Measurements from ENCODE around the gene CAMSAP1.

CAMSAP1 gene

GRCh38 chr9:135812961-135813360 lies 94.4 kb downstream of the CAMSAP1 start:
- H3K14ac ChIP-seq (ENCODE audit: low read length) = no peak overlapping the region
- peaks cover 1% of the 10 kb centered on the region for H3K79me1 ChIP-seq (ENCODE audit: low read depth, low read length)
- H2AK5ac ChIP-seq (ENCODE audit: low read depth, low read length) = no peak overlapping the region
- H3K9me3 ChIP-seq (replicated peaks in 1 of 2; ENCODE audit: control insufficient read depth in 2 of 2, insufficient read depth in 1 of 2, low read depth in 1 of 2, low read length in 2 of 2) = peaks cover 2 to 5% of the 10 kb centered on the region in 2 donors
- H3K9ac ChIP-seq (ENCODE audit: low read depth, low read length, poor library complexity) = no peak overlapping the region
- H3K18ac ChIP-seq (ENCODE audit: low read length) = no peak overlapping the region
- H3K27ac ChIP-seq (replicated peaks; ENCODE audit: low read length) = no peak overlapping the region
- no CpG with 5 or more reads among the region's 13 CpGs for WGBS, 2 donors (ENCODE audit: extremely low coverage in 2 of 2, insufficient read length in 2 of 2, insufficient replicate concordance in 1 of 2)
- H2BK5ac ChIP-seq (ENCODE audit: low read length) = no peak overlapping the region
- no peaks in the 10 kb centered on the region for H3K4me1 ChIP-seq (ENCODE audit: control insufficient read depth in 2 of 2, insufficient read depth in 1 of 2, low read depth in 1 of 2, low read length in 2 of 2)
- no peak for DNase-seq (ENCODE audit: low spot score)
- H3K27me3 ChIP-seq (ENCODE audit: control insufficient read depth in 3 of 3, insufficient read depth in 3 of 3, low read depth in 1 of 3, low read length in 3 of 3) = no peaks in the 10 kb centered on the region
- no peak overlapping the region for H4K91ac ChIP-seq (ENCODE audit: low read depth, low read length, poor library complexity)
- no peak overlapping the region for H2BK120ac ChIP-seq (ENCODE audit: low read depth, low read length)
- H3K36me3 ChIP-seq (replicated peaks in 1 of 2; ENCODE audit: control insufficient read depth in 2 of 2, insufficient read depth in 2 of 2, low read length in 2 of 2) = peaks cover 74 to 100% of the 10 kb centered on the region in 2 donors
- no peak overlapping the region for H3K4me3 ChIP-seq (ENCODE audit: low read length in 2 of 2)
- H2BK12ac ChIP-seq (ENCODE audit: low read length) = no peak overlapping the region
- no peak overlapping the region for H2BK15ac ChIP-seq (ENCODE audit: low read length)
- H3K4me2 ChIP-seq (ENCODE audit: insufficient read depth, low read length, poor library complexity, severe bottlenecking) = no peak overlapping the region
- H3K4ac ChIP-seq (ENCODE audit: low read length) = no peak overlapping the region
- H4K8ac ChIP-seq (ENCODE audit: low read depth, low read length) = no peak overlapping the region
- H3K23ac ChIP-seq (ENCODE audit: low read depth, low read length, poor library complexity) = no peak overlapping the region
- no peak overlapping the region for H2AFZ ChIP-seq (ENCODE audit: low read length)

- H3K4ac ChIP-seq (ENCODE audit: low read length) = no peak overlapping the region
- H2AK5ac ChIP-seq (ENCODE audit: low read depth, low read length) = no peak overlapping the region
- H3K14ac ChIP-seq (ENCODE audit: low read length) = no peak overlapping the region
- no peak overlapping the region for H4K91ac ChIP-seq (ENCODE audit: low read depth, low read length, poor library complexity)
- H3K27me3 ChIP-seq (ENCODE audit: control insufficient read depth in 3 of 3, insufficient read depth in 3 of 3, low read depth in 1 of 3, low read length in 3 of 3) = no peaks in the 10 kb centered on the region
- no peak overlapping the region for H3K18ac ChIP-seq (ENCODE audit: low read length)
- no peak overlapping the region for H3K23ac ChIP-seq (ENCODE audit: low read depth, low read length, poor library complexity)
- H3K4me3 ChIP-seq (ENCODE audit: low read length in 2 of 2) = no peak overlapping the region
- no peak overlapping the region for H2BK12ac ChIP-seq (ENCODE audit: low read length)
- H4K8ac ChIP-seq (ENCODE audit: low read depth, low read length) = no peak overlapping the region
- peaks cover 65 to 100% of the 10 kb centered on the region in 2 donors for H3K36me3 ChIP-seq (replicated peaks in 1 of 2; ENCODE audit: control insufficient read depth in 2 of 2, insufficient read depth in 2 of 2, low read length in 2 of 2)
- DNase-seq (ENCODE audit: low spot score) = no peak
- peaks cover 2 to 5% of the 10 kb centered on the region in 2 donors for H3K9me3 ChIP-seq (replicated peaks in 1 of 2; ENCODE audit: control insufficient read depth in 2 of 2, insufficient read depth in 1 of 2, low read depth in 1 of 2, low read length in 2 of 2)
- WGBS, 2 donors (ENCODE audit: extremely low coverage in 2 of 2, insufficient read length in 2 of 2, insufficient replicate concordance in 1 of 2) = no CpG with 5 or more reads among the region's 11 CpGs
- no peak overlapping the region for H3K4me2 ChIP-seq (ENCODE audit: insufficient read depth, low read length, poor library complexity, severe bottlenecking)
- H3K27ac ChIP-seq (replicated peaks; ENCODE audit: low read length) = no peak overlapping the region
- H3K79me1 ChIP-seq (ENCODE audit: low read depth, low read length) = no peaks in the 10 kb centered on the region
- H2BK5ac ChIP-seq (ENCODE audit: low read length) = no peak overlapping the region
- no peaks in the 10 kb centered on the region for H3K4me1 ChIP-seq (ENCODE audit: control insufficient read depth in 2 of 2, insufficient read depth in 1 of 2, low read depth in 1 of 2, low read length in 2 of 2)
- no peak overlapping the region for H2AFZ ChIP-seq (ENCODE audit: low read length)
- H2BK120ac ChIP-seq (ENCODE audit: low read depth, low read length) = no peak overlapping the region
- no peak overlapping the region for H2BK15ac ChIP-seq (ENCODE audit: low read length)
- no peak overlapping the region for H3K9ac ChIP-seq (ENCODE audit: low read depth, low read length, poor library complexity)
Measured at GRCh38 chr9:135811801-135812200, 95.5 kb downstream of the CAMSAP1 start.

- no peak for DNase-seq (ENCODE audit: low spot score)
- Histone ChIP-seq H3K4me3 (ENCODE audit: low read length in 2 of 2) (no peak overlapping the region), H3K27ac (replicated peaks; ENCODE audit: low read length) (no peak overlapping the region), H4K91ac (ENCODE audit: low read depth, low read length, poor library complexity) (no peak overlapping the region), H3K14ac (ENCODE audit: low read length) (no peak overlapping the region), H3K4me1 (ENCODE audit: control insufficient read depth in 2 of 2, insufficient read depth in 1 of 2, low read depth in 1 of 2, low read length in 2 of 2) (no peaks in the 10 kb centered on the region), H3K79me1 (ENCODE audit: low read depth, low read length) (no peaks in the 10 kb centered on the region), H3K23ac (ENCODE audit: low read depth, low read length, poor library complexity) (no peak overlapping the region), H3K4me2 (ENCODE audit: insufficient read depth, low read length, poor library complexity, severe bottlenecking) (no peak overlapping the region), H3K27me3 (ENCODE audit: control insufficient read depth in 3 of 3, insufficient read depth in 3 of 3, low read depth in 1 of 3, low read length in 3 of 3) (no peaks in the 10 kb centered on the region), H2BK15ac (ENCODE audit: low read length) (no peak overlapping the region), H2AFZ (ENCODE audit: low read length) (no peak overlapping the region), H3K9ac (ENCODE audit: low read depth, low read length, poor library complexity) (no peak overlapping the region), H2AK5ac (ENCODE audit: low read depth, low read length) (no peak overlapping the region), H3K4ac (ENCODE audit: low read length) (no peak overlapping the region), H4K8ac (ENCODE audit: low read depth, low read length) (no peak overlapping the region), H3K36me3 (replicated peaks in 1 of 2; ENCODE audit: control insufficient read depth in 2 of 2, insufficient read depth in 2 of 2, low read length in 2 of 2) (peaks cover 57 to 93% of the 10 kb centered on the region in 2 donors), H2BK5ac (ENCODE audit: low read length) (no peak overlapping the region), H2BK12ac (ENCODE audit: low read length) (no peak overlapping the region), H3K18ac (ENCODE audit: low read length) (no peak overlapping the region), H3K9me3 (replicated peaks in 1 of 2; ENCODE audit: control insufficient read depth in 2 of 2, insufficient read depth in 1 of 2, low read depth in 1 of 2, low read length in 2 of 2) (peaks cover 2 to 5% of the 10 kb centered on the region in 2 donors), H2BK120ac (ENCODE audit: low read depth, low read length) (no peak overlapping the region)
- no CpG with 5 or more reads among the region's 23 CpGs for WGBS, 2 donors (ENCODE audit: extremely low coverage in 2 of 2, insufficient read length in 2 of 2, insufficient replicate concordance in 1 of 2)
Measured at GRCh38 chr9:135810806-135811575, 96.4 kb downstream of the CAMSAP1 start.

- no CpG with 5 or more reads among the region's 10 CpGs for whole genome bisulfite sequencing, 2 donors (ENCODE audit: extremely low coverage in 2 of 2, insufficient read length in 2 of 2, insufficient replicate concordance in 1 of 2)
- Histone ChIP-seq H3K4me2 (ENCODE audit: insufficient read depth, low read length, poor library complexity, severe bottlenecking) (no peak overlapping the region), H4K8ac (ENCODE audit: low read depth, low read length) (no peak overlapping the region), H3K27me3 (ENCODE audit: control insufficient read depth in 3 of 3, insufficient read depth in 3 of 3, low read depth in 1 of 3, low read length in 3 of 3) (no peaks in the 10 kb centered on the region), H3K9ac (ENCODE audit: low read depth, low read length, poor library complexity) (no peak overlapping the region), H2BK12ac (ENCODE audit: low read length) (no peak overlapping the region), H3K27ac (replicated peaks; ENCODE audit: low read length) (no peak overlapping the region), H3K14ac (ENCODE audit: low read length) (no peak overlapping the region), H3K9me3 (replicated peaks in 1 of 2; ENCODE audit: control insufficient read depth in 2 of 2, insufficient read depth in 1 of 2, low read depth in 1 of 2, low read length in 2 of 2) (peaks cover 2 to 5% of the 10 kb centered on the region in 2 donors), H2BK120ac (ENCODE audit: low read depth, low read length) (no peak overlapping the region), H2BK5ac (ENCODE audit: low read length) (no peak overlapping the region), H3K79me1 (ENCODE audit: low read depth, low read length) (peaks cover 3% of the 10 kb centered on the region), H2AFZ (ENCODE audit: low read length) (no peak overlapping the region), H3K23ac (ENCODE audit: low read depth, low read length, poor library complexity) (no peak overlapping the region), H3K18ac (ENCODE audit: low read length) (no peak overlapping the region), H3K4me3 (ENCODE audit: low read length in 2 of 2) (no peak overlapping the region), H4K91ac (ENCODE audit: low read depth, low read length, poor library complexity) (no peak overlapping the region), H3K4ac (ENCODE audit: low read length) (no peak overlapping the region), H2BK15ac (ENCODE audit: low read length) (no peak overlapping the region), H3K4me1 (ENCODE audit: control insufficient read depth in 2 of 2, insufficient read depth in 1 of 2, low read depth in 1 of 2, low read length in 2 of 2) (no peaks in the 10 kb centered on the region), H3K36me3 (replicated peaks in 1 of 2; ENCODE audit: control insufficient read depth in 2 of 2, insufficient read depth in 2 of 2, low read length in 2 of 2) (peaks cover 42 to 74% of the 10 kb centered on the region in 2 donors), H2AK5ac (ENCODE audit: low read depth, low read length) (no peak overlapping the region)
- DNase-seq (ENCODE audit: low spot score) = no peak
Measured at GRCh38 chr9:135809166-135809565, 98.2 kb downstream of the CAMSAP1 start.
